Measurements from ENCODE around the gene MYRIP. TPM values are rescaled to one million over a fixed set of nuclear protein-coding genes. Genes with fewer than 3 reads are reported as not detected.

Gene MYRIP
- total and polyA plus RNA-seq, 2 of the 4 experiments (the other 2 are of a cell fraction), result not detected

GRCh38 chr3:40099871-40100270 lies 290.5 kb downstream of the MYRIP start (continued):
- TF ChIP-seq MAFK (IDR thresholded peaks at IDR 0.05; ENCODE audit: low read depth, low read length), result no peak
- TF ChIP-seq POLR2A (IDR thresholded peaks at IDR 0.05; ENCODE audit: low read depth, low read length), result no peak

- H2AK9ac ChIP-seq (replicated peaks; ENCODE audit: low read depth, low read length, poor library complexity), result no peak overlapping the region
- H3K4ac ChIP-seq (ENCODE audit: low read depth, low read length), result no peak overlapping the region
- in situ Hi-C loops (cut with MboI; ENCODE audit: low sequenced_read_pairs), result no loop called here
- no peak overlapping the region for H2BK20ac ChIP-seq (ENCODE audit: low read depth, low read length)
- no peak overlapping the region for H3K9ac ChIP-seq (ENCODE audit: low read depth, low read length)
- H3K4me2 ChIP-seq (ENCODE audit: low read depth, low read length), result no peak overlapping the region
- no peaks in the 10 kb centered on the region for H3K9me1 ChIP-seq (ENCODE audit: insufficient read depth, low read length)
- H3K36me3 ChIP-seq (ENCODE audit: control insufficient read depth, insufficient read depth, low read length), result no peaks in the 10 kb centered on the region
- no peaks in the 10 kb centered on the region for H3K79me1 ChIP-seq (ENCODE audit: low read depth in 1 of 2, low read length in 2 of 2)
- TF ChIP-seq CHD1 (IDR thresholded peaks at IDR 0.05; ENCODE audit: low read depth, low read length), result no peak
- no peak for TF ChIP-seq CTCF (conservative IDR thresholded peaks at IDR 0.05; ENCODE audit: low read depth, low read length)
- TF ChIP-seq BHLHE40 (IDR thresholded peaks at IDR 0.05; ENCODE audit: low read depth, low read length), result no peak
- TF ChIP-seq ELK1 (IDR thresholded peaks at IDR 0.05; ENCODE audit: borderline replicate concordance, low read depth, low read length), result no peak
- TF ChIP-seq RAD21 (IDR thresholded peaks at IDR 0.05; ENCODE audit: low read length), result no peak
- BruUV-seq (replicated peaks), result no TSS peak
- no peak overlapping the region for H2AFZ ChIP-seq (replicated peaks; ENCODE audit: low read length, poor library complexity)
- dilution Hi-C loops (cut with HindIII; ENCODE audit: low sequenced_read_pairs, unreplicated experiment), result no loop called here
- H2AK5ac ChIP-seq (ENCODE audit: low read depth, low read length), result no peak overlapping the region
- no peaks in the 10 kb centered on the region for H4K20me1 ChIP-seq (ENCODE audit: insufficient read depth, low read length)
- no peak overlapping the region for H3K18ac ChIP-seq (ENCODE audit: low read depth, low read length)
- no peak overlapping the region for H3K14ac ChIP-seq (replicated peaks; ENCODE audit: low read depth, low read length)
- H4K91ac ChIP-seq (ENCODE audit: insufficient read depth, low read depth, low read length), result no peak overlapping the region
- no peak for ATAC-seq (ENCODE audit: low read depth)
- H2BK15ac ChIP-seq (ENCODE audit: low read depth, low read length), result no peak overlapping the region
- no peak for DNase-seq
- no peak overlapping the region for H3K27ac ChIP-seq (ENCODE audit: insufficient read depth, low read length)
- no peak overlapping the region for H3K56ac ChIP-seq (ENCODE audit: extremely low read depth, insufficient read depth, low read length)
- no peak overlapping the region for H3K23ac ChIP-seq (ENCODE audit: low read depth, low read length)
- no peaks in the 10 kb centered on the region for H3K27me3 ChIP-seq (ENCODE audit: control insufficient read depth, insufficient read depth, low read length)
- H3K4me3 ChIP-seq (ENCODE audit: insufficient read depth, low read depth, low read length), result no peak overlapping the region
- no peak overlapping the region for H2BK120ac ChIP-seq (ENCODE audit: low read depth, low read length)
- no peak overlapping the region for H4K8ac ChIP-seq (ENCODE audit: low read depth in 2 of 2, low read length in 2 of 2)
- peaks cover 6% of the 10 kb centered on the region for H3K9me3 ChIP-seq (ENCODE audit: control insufficient read depth, insufficient read depth, low read length)
- no peak overlapping the region for H4K5ac ChIP-seq (ENCODE audit: low read depth, low read length)
- ChIA-PET POLR2A (ENCODE audit: unreplicated experiment) (no interaction called here), CTCF (no interaction called here)
- H3K4me1 ChIP-seq (ENCODE audit: control insufficient read depth, insufficient read depth, low read length), result no peaks in the 10 kb centered on the region
- H2BK5ac ChIP-seq (ENCODE audit: low read depth, low read length, poor library complexity, severe bottlenecking), result no peak overlapping the region
- intact Hi-C loops (cut with micrococcal nuclease), result no loop called here
These were observed 292.8 kb downstream of the MYRIP start for GRCh38 chr3:40102182-40102581.
